ENCODE data around the gene DCDC2C. TPM values are rescaled to one million over a fixed set of nuclear protein-coding genes. Genes with fewer than 3 reads are reported as not detected.

Gene DCDC2C
- total RNA-seq, 2 donors from 2014 or later: 5.9 TPM; not detected in 1

GRCh38 chr2:3730646-3731045, 27.3 kb downstream of the DCDC2C start:
- intact Hi-C loops (cut with DNase I): no loop called here
- H3K9me3 ChIP-seq: no peaks in the 10 kb centered on the region
- no peak overlapping the region for H3K27ac ChIP-seq
- TF ChIP-seq POLR2AphosphoS5 (IDR thresholded peaks at IDR 0.05) (no peak), POLR2A (IDR thresholded peaks at IDR 0.05) (no peak)
- TF ChIP-seq, protein P1, sequence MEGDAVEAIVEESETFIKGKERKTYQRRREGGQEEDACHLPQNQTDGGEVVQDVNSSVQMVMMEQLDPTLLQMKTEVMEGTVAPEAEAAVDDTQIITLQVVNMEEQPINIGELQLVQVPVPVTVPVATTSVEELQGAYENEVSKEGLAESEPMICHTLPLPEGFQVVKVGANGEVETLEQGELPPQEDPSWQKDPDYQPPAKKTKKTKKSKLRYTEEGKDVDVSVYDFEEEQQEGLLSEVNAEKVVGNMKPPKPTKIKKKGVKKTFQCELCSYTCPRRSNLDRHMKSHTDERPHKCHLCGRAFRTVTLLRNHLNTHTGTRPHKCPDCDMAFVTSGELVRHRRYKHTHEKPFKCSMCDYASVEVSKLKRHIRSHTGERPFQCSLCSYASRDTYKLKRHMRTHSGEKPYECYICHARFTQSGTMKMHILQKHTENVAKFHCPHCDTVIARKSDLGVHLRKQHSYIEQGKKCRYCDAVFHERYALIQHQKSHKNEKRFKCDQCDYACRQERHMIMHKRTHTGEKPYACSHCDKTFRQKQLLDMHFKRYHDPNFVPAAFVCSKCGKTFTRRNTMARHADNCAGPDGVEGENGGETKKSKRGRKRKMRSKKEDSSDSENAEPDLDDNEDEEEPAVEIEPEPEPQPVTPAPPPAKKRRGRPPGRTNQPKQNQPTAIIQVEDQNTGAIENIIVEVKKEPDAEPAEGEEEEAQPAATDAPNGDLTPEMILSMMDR (IDR thresholded peaks at IDR 0.05): no peak
- H3K4me1 ChIP-seq (replicated peaks): no peaks in the 10 kb centered on the region
- peaks cover 4% of the 10 kb centered on the region for H3K27me3 ChIP-seq (replicated peaks; ENCODE audit: insufficient read depth)
- H3K4me3 ChIP-seq: no peak overlapping the region
- WGBS: 85% methylated on average over 8 of the region's 8 CpGs
- no peak for DNase-seq (ENCODE audit: low spot score)
- no peaks in the 10 kb centered on the region for H3K36me3 ChIP-seq

- H3K4me3 ChIP-seq: no peak overlapping the region
- WGBS: 96% methylated on average over 7 of the region's 7 CpGs
- no peaks in the 10 kb centered on the region for H3K27me3 ChIP-seq (replicated peaks; ENCODE audit: insufficient read depth)
- TF ChIP-seq POLR2A (IDR thresholded peaks at IDR 0.05): no peak
- TF ChIP-seq POLR2AphosphoS5 (IDR thresholded peaks at IDR 0.05): no peak
- TF ChIP-seq, protein P1 (IDR thresholded peaks at IDR 0.05): no peak
- no peaks in the 10 kb centered on the region for H3K4me1 ChIP-seq (replicated peaks)
- DNase-seq (ENCODE audit: low spot score): no peak
- no peaks in the 10 kb centered on the region for H3K36me3 ChIP-seq
- no peaks in the 10 kb centered on the region for H3K9me3 ChIP-seq
- no peak overlapping the region for H3K27ac ChIP-seq
- intact Hi-C loops (cut with DNase I): no loop called here
Measured at GRCh38 chr2:3731829-3732228, 28.5 kb downstream of the DCDC2C start.

DNA sequence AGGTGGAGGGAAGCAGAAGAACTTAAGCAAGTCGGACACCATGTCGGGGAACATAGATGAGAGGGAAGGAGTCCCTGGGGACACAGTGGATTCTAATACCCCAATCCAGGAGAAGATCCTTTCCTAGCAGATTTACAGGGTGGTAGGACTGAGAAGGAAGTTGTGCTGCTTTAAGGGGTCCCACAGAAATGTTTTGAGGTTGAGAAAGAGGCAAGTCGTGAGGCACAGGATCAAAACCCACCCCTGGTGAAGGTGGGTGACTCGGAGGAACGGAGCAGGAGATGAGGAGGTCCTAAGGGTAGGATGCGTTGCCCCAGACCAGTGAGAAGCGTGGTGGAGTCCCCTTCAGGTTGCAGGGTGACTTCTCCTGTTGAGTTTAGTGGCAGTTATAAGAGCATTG, 32.7 kb downstream of the DCDC2C start:
- Histone ChIP-seq H3K4me1 (replicated peaks) (no peaks in the 10 kb centered on the region), H3K27ac (no peak overlapping the region), H3K9me3 (no peaks in the 10 kb centered on the region), H3K4me3 (no peak overlapping the region), H3K36me3 (no peaks in the 10 kb centered on the region), H3K27me3 (replicated peaks; ENCODE audit: insufficient read depth) (no peaks in the 10 kb centered on the region)
- intact Hi-C loops (cut with DNase I): no loop called here
- 79% methylated on average over 7 of the region's 7 CpGs for WGBS
- TF ChIP-seq POLR2AphosphoS5 (IDR thresholded peaks at IDR 0.05) (no peak), POLR2A (IDR thresholded peaks at IDR 0.05) (no peak)
- TF ChIP-seq, protein P1 (IDR thresholded peaks at IDR 0.05): no peak
- no peak for DNase-seq (ENCODE audit: low spot score)

DNA sequence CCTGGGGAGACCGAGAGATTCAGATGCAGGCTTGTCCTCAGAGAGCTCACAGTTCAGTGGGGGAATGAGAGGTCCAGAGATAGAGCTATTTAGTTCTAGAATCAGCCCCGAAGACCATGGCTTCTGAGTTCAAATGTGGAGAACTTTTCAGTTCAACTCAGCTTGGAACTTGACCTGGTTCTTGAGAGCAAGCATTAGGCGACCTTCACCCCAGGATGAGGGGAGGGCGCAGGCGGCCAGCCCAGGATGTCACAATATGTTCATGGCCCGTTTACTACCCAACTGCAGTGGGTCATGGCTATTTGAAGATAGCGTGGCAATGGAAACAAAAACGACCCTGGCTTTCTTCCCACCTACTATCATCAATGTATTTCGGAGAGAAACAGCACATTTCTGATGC, 33.8 kb downstream of the DCDC2C start:
- no peaks in the 10 kb centered on the region for H3K4me1 ChIP-seq (replicated peaks)
- 83% methylated on average over 9 of the region's 9 CpGs for WGBS

DNA sequence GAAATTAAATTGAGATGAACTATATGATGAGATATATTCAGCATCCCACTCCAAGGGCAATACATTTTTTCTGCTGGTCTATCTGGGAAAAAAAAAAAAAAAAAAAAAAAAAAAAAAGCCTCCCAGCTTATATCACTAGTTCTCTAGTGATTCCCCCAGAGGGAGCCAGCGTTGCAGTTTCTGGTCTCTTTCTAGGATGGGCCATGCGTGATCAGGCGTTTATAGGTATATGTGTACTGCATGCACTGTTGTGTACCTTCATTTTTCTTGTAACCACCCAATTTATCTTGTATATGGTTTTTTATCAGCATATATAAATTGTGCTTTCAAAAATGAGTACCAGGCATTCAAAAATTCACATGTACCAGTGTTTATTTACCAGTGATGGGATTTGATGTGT, 35.1 kb downstream of the DCDC2C start:
- Histone ChIP-seq H3K27ac (no peak overlapping the region), H3K9me3 (no peaks in the 10 kb centered on the region), H3K27me3 (replicated peaks; ENCODE audit: insufficient read depth) (no peaks in the 10 kb centered on the region), H3K4me1 (replicated peaks) (no peaks in the 10 kb centered on the region), H3K4me3 (no peak overlapping the region), H3K36me3 (no peaks in the 10 kb centered on the region)
- no peak for DNase-seq (ENCODE audit: low spot score)
- intact Hi-C loops (cut with DNase I): no loop called here
- 51% methylated on average over 3 of the region's 3 CpGs for WGBS
- TF ChIP-seq, protein P1 (IDR thresholded peaks at IDR 0.05): no peak
- TF ChIP-seq POLR2A (IDR thresholded peaks at IDR 0.05) (no peak), POLR2AphosphoS5 (IDR thresholded peaks at IDR 0.05) (no peak)

More for the DNA sequence above, 33.8 kb downstream of the DCDC2C start:
- intact Hi-C loops (cut with DNase I): no loop called here
- TF ChIP-seq POLR2AphosphoS5 (IDR thresholded peaks at IDR 0.05) (no peak), POLR2A (IDR thresholded peaks at IDR 0.05) (no peak)
- TF ChIP-seq, protein P1 (IDR thresholded peaks at IDR 0.05): no peak
- Histone ChIP-seq H3K9me3 (no peaks in the 10 kb centered on the region), H3K27me3 (replicated peaks; ENCODE audit: insufficient read depth) (no peaks in the 10 kb centered on the region), H3K36me3 (no peaks in the 10 kb centered on the region), H3K27ac (no peak overlapping the region), H3K4me3 (no peak overlapping the region)
- DNase-seq (ENCODE audit: low spot score): no peak

Data from prostate gland (tissue), 2 donors.